K562 (cell line): ENCODE data around the gene NEXN. TPM values are rescaled to one million over a fixed set of nuclear protein-coding genes. Genes with fewer than 3 reads are reported as not detected.

Experiments used
- E2F1 ChIP-seq: sonication (generic); formaldehyde crosslinking; IDR thresholded peaks from 2 replicates; pipeline ENCODE4 v1.8.1; 2023; ENCODE audit warnings: mild to moderate bottlenecking, missing genetic modification reagents, moderate library complexity
- ETS2 ChIP-seq: IDR thresholded peaks from 2 replicates; pipeline ENCODE4 v1.6.1; 2016; ENCODE audit warnings: borderline replicate concordance, missing genetic modification characterization, mild to moderate bottlenecking, moderate library complexity, missing compliant biosample characterization; ENCODE audit not compliant: poor library complexity, severe bottlenecking
- GABPA ChIP-seq: fragments of 200-800 bp; sonication (Bioruptor generic); conservative IDR thresholded peaks from 2 replicates; pipeline ENCODE4 v1.6.1; 2016; ENCODE audit warnings: low read depth, missing genetic modification characterization, missing compliant biosample characterization
- HNRNPLL ChIP-seq: fragments of 200-400 bp; formaldehyde crosslinking; IDR thresholded peaks from 2 replicates; pipeline ENCODE4 v1.6.1; 2017; ENCODE audit warnings: low read length, low read depth, mild to moderate bottlenecking; ENCODE audit not compliant: poor library complexity, severe bottlenecking
- HNRNPUL1 ChIP-seq: fragments of 200-400 bp; formaldehyde crosslinking; IDR thresholded peaks from 2 replicates; pipeline ENCODE4 v1.6.1; 2017; ENCODE audit warnings: low read length
- IRF2 ChIP-seq: sonication (generic); formaldehyde crosslinking; IDR thresholded peaks from 2 replicates; pipeline ENCODE4 v1.8.1; 2022; ENCODE audit warnings: mild to moderate bottlenecking, missing genetic modification reagents
- KDM1A ChIP-seq, 2 experiments: fragments of 450-650 bp; IDR thresholded peaks; 2 replicates each; pipeline ENCODE4 v1.6.1; 2016; ENCODE audit warnings: mild to moderate bottlenecking in 2 of 2
- MAFG ChIP-seq: fragments of 450-650 bp; conservative IDR thresholded peaks from 2 replicates; pipeline ENCODE4 v1.6.1; 2016; ENCODE audit warnings: missing genetic modification characterization, missing compliant biosample characterization
- MLLT1 ChIP-seq, 2 experiments: fragments of 450-650 bp; IDR thresholded peaks; 2 replicates each; pipeline ENCODE4 v1.6.1; 2016
- SRF ChIP-seq, 2 experiments: fragments of 250-450, 450-650 bp in 1 of 2; sonication (Bioruptor Pico) in 1 of 2; sonication (generic) in 1 of 2; formaldehyde crosslinking; IDR thresholded peaks; 2 replicates each; pipeline versions ENCODE4 v1.5.0 to v1.5.1; 2020 to 2022; ENCODE audit warnings: mild to moderate bottlenecking in 1 of 2, missing genetic modification reagents in 1 of 2
- ZBTB26 ChIP-seq: fragments of 450-650 bp; formaldehyde crosslinking; IDR thresholded peaks from 2 replicates; pipeline ENCODE4 v1.4.0; 2022; ENCODE audit warnings: missing genetic modification characterization
- ZBTB7A ChIP-seq: IDR thresholded peaks from 2 replicates; pipeline ENCODE4 v1.6.1; 2011; ENCODE audit warnings: low read depth, mild to moderate bottlenecking, low read length, moderate library complexity, borderline replicate concordance; ENCODE audit not compliant: control insufficient read depth
- ZNF277 ChIP-seq: fragments of 250-450 bp; sonication (Bioruptor Pico); IDR thresholded peaks from 2 replicates; pipeline ENCODE4 v1.8.0; 2022; ENCODE audit warnings: inconsistent platforms, mild to moderate bottlenecking, moderate library complexity, borderline replicate concordance
- ZNF766 ChIP-seq: fragments of 200-800 bp; sonication (Bioruptor generic); conservative IDR thresholded peaks from 2 replicates; pipeline ENCODE4 v1.6.1; 2016; ENCODE audit warnings: missing genetic modification characterization, missing compliant biosample characterization
- polyA plus RNA-seq, 8 experiments: library from polyadenylated mRNA; depleted of rRNA in 4 of 8; stranded (reverse) in 5 of 8; unstranded in 3 of 8; fragments of >200 nt; fragmentation: Nextera tagmentation in 2 of 8; fragmentation: Illumina TruSeq in 1 of 8; extraction: Ambion mirVana in 2 of 8; extraction: Trizol in 1 of 8; gene quantifications; 2 replicates each; pipeline versions ENCODE4 v1.2.1 to v1.2.3, GENCODE V29; 2011 to 2014; ENCODE audit warnings: inconsistent platforms in 1 of 8, missing spikeins in 1 of 8
- total RNA-seq, 7 experiments: library from RNA; depleted of rRNA in 6 of 7; stranded (reverse); fragments of >200 nt in 6 of 7; fragmentation: Illumina TruSeq in 2 of 7; extraction: Trizol in 2 of 7; gene quantifications; 2 replicates each; pipeline versions ENCODE4 v1.2.1 to v1.2.3, GENCODE V29; 2011 to 2021; ENCODE audit warnings: low replicate concordance in 1 of 7

Gene NEXN
- total and polyA plus RNA-seq, 9 of the 15 experiments (the other 6 are each of a cell fraction or from before 2014, with no cell fraction given), result 0.18 to 1.8 (median 0.76) TPM

- TF ChIP-seq ZNF277 (CRISPR knock-in tag), result no peak
- TF ChIP-seq ETS2 (tag), result no peak
- TF ChIP-seq KDM1A (IDR thresholded peaks at IDR 0.05), result no peak
- no peak for TF ChIP-seq ZBTB7A
- no peak for TF ChIP-seq HNRNPUL1
- TF ChIP-seq MAFG (tag), result no peak
- TF ChIP-seq E2F1 (CRISPR knock-in tag), result no peak
- TF ChIP-seq ZBTB26 (CRISPR knock-in tag), result 0 out of 2 replicates have a peak, but pooled peaks have one; percentile 42
- TF ChIP-seq IRF2, result no peak
- TF ChIP-seq MLLT1 (IDR thresholded peaks at IDR 0.05), result 0 out of 4 replicates have a peak, but pooled peaks of 1 of the 2 experiments have one; percentile 36
- no peak for TF ChIP-seq HNRNPLL
- no peak for TF ChIP-seq ZNF766 (CRISPR knock-in tag)
- no peak for TF ChIP-seq GABPA (tag)
- TF ChIP-seq SRF (CRISPR knock-in tag; IDR thresholded peaks at IDR 0.05), result no peak
Measured at GRCh38 chr1:77927414-77927813, 39.0 kb downstream of the NEXN start (continued).
